Stimulated activated CD8-positive, alpha-beta memory T cell treated with anti-CD3 and anti-CD28 coated beads, Interleukin-7, amount 100 ng/mL, for 48 hours (primary cell): ENCODE measurements around the gene ERCC6L2.
A peak's percentile ranks its signal among the peaks of the same experiment; 100 is the strongest.

Source experiments
- DNase-seq, 2 donors: peaks; one replicate each; pipeline ENCODE4 v3.0.0-alpha.2; 2020; ENCODE audit warnings: low read depth in 1 of 2; ENCODE audit errors: extremely low read depth in 1 of 2

ERCC6L2 gene

GRCh38 chr9:95864852-95865580 lies 10.5 kb upstream of the ERCC6L2 start:
- no peak for DNase-seq

GRCh38 chr9:95870352-95870751 lies 5.1 kb upstream of the ERCC6L2 start:
- no peak for DNase-seq

DNA sequence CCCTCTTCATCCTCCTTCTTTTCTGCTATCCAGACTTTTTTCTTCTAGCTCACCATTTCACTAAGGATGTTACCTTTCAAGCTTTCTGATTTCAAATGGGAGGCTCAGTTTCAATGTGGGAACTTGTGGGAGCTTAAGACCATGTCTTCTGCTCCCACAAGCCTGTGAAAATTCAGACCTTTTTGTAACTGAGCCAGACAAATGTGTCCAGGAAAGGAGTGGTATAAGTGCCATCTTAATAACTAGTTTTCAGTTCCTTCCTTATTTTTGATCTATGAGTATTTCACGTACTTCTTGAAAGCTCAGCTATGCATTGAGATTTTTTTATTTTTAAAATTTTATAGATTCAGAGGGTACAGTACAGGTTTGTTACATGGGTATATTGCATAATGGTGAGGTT lies 4.6 kb upstream of the ERCC6L2 start:
- DNase-seq: no peak

- DNase-seq: no peak
These were observed 1.0 kb upstream of the ERCC6L2 start for GRCh38 chr9:95874303-95874988.

GRCh38 chr9:95874989-95875304 lies 544 bp upstream of the ERCC6L2 start:
- DNase-seq: peak; percentile 19 to 66

DNA sequence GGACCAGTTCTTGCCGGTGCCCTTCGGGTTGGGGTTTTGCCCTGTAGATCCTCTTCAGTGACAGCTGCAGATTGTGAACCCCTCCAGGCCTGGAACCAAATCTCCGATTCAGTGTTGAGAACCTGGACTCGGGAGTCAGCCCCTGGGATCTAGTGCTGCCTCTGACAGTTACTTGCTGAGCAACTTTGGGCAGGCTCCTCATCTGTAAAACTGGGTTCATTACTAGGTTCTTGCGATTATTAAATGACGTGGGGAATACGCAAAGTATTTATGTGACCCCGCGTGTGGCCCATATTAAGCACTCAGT lies 600 bp downstream of the ERCC6L2 start:
- DNase-seq: no peak

- no peak for DNase-seq
These were observed 1.1 kb downstream of the ERCC6L2 start for GRCh38 chr9:95876595-95876994.

DNA sequence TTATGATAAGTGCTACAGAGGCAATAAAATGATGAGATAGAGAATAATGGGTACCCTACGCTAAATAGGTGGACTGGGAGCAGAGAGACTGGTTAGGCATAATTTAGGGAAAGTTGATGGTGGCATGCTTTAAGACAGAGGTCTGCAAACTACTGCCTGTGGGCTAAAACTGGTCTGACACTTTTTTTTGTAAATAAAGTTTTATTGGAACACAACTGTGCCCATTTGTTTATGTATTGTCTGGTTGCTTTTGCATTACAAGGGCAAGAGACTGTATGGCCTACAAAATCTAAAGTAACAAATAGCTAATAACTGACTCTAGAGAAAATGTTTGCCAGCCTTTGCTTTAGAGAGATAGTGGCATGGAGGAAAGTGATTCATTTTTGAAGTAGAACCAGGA lies 2.5 kb downstream of the ERCC6L2 start:
- DNase-seq: no peak

DNA sequence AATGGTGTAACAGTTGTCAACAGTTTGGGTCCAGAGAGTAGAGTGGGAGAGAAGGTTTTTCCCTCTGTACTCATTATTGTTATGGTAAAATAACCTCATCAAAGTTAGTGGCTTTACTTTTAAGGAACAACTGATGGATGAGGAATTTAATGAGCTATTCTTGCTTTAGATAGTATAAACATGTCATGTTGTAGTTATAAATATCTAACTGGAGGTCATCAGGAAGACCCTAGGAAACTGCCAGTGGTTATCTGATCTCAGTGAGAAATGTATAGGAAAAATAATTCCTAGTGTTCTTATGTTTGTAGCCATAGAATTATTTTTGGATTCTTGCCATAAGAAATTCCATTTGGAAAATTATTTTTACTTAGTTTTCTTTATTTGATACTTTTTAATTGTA lies 4.1 kb downstream of the ERCC6L2 start:
- no peak for DNase-seq

DNA sequence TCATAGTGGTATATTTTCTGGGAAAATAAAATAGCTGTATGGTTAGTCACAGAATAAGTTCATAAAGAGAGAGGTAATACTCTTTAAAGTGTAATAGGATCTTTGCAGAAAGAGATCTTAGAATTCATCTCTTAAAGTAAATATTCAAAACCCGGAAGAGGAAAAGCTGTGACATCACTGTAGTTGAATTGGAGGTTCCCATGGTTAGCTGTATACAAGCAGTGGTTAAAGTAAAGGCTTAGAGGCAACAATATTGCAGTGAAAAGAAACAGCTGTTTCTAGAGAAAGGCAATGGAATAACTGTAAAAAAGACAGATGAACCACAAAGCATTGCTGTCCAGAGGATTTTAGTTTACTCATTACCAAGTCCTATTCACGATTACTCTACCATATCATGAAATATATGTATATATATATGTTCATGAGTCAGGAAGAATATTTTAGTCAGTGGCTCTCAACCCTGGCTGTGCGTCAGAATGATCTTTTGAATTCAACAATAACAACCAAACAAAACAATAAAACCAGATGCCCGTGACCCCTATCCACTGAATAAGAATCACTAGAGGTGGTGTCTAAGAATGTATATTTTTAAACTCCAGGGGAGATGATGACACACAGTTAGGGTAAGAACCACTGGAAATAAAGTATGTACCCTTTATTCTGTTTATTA lies 4.7 kb downstream of the ERCC6L2 start:
- DNase-seq: no peak

DNA sequence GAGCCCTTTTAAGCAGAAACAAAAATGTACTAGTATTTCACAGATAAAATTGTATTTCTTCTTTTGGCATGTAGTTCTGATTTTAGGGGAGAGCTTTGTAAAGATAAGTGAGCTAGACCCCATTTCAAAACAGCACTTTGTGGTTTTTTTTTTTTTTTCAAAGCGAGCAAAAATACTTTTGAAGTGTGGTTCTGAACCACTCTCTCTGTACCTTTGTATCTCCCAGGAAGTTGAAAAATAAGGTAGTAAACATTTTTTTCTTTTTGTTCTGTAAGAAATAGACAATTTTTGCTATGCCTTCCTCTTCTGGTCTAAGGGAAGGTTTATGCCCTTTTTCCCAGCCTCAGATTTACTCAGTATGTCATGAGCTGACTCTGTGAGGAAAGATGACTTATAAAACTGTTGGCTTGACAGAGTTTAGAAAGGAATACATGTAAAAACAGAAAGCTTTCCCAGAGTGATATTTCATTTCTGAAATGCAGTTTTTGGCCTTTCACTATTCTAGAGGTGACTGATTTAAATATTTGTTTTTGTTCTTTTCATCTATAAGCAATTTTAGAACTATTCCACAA lies 12.5 kb downstream of the ERCC6L2 start:
- DNase-seq: no peak

DNA sequence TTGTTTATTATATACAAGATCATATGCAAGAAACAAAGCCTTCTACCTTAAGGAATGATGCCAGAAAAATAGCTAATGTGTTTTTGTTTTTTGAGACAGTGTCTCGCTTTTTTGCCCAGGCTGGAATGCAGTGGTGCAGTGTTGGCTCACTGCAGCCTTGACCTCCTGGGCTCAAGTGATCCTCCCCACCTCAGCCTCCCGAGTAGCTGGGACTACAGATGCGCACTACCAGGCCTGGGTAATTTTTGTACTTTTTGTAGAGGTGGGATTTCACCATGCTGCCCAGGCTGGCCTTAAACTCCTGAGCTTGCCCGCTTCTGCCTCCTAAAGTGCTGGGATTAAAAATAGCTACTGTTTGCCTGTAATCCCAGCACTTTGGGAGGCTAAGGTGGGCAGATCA lies 15.1 kb downstream of the ERCC6L2 start:
- DNase-seq: no peak

DNA sequence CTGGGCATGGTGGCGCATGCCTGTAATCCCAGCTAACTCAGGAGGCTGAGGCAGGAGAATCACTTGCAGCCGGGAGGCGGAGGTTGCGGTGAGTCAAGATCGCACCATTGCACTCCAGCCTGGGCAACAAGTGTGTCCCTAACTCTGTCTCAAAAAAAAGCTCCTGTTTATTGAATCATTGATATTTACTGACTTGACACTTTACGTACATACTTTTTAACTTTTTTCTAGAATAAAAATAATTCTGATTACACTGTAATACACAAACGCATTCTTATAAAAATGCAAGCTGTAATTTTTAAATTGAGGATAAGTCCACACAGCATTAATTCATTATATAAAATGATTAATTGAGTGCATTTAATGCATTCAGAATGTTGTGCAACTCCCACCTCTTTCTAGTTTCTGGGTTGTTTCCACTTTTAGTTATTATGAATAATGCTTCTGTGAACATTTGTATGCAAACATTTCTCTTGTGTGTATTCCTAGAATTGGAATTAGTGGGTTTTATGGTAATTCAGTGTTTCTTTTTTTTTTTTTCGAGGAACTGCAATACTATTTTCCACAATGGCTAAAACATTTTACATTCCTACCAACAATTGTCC lies 15.7 kb downstream of the ERCC6L2 start:
- no peak for DNase-seq

DNA sequence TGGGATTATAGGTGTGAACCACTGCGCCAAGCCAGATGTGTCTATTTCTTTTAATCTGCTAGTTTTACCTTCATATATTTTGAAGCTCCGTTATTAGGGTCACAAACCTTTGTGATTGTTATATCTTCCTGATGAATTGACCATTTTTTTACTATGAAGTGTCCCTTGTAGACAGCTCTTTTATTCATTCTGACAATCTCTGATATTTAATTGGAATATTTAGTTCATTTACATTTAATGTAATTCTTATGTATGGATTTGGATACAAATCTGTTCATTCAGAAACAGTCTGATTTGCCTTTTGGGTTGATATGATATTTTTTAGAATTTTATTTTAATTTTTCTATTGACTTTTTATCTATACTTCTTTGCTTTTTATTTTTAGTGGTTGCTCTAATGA lies 17.2 kb downstream of the ERCC6L2 start:
- no peak for DNase-seq

DNA sequence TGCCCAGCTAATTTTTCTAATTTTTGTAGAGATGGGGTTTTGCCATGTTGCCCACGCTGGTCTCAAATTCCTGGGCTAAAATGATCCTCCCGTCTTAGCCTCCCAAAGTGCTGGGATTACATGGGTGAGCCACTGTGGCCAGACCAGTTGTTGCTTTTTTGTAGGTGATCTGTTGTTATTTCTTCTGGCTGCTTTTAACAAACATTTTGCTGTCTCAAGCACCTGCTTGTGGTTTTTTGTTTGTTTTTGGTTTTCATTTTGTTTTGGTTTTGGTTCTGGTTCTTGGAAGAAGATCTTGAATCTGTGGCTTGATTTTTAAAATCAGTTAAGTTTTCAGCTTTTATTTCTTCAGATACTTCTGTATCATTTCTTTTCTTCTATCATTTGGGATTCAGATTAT lies 21.1 kb downstream of the ERCC6L2 start:
- DNase-seq: no peak

- no peak for DNase-seq
These were observed 26.0 kb downstream of the ERCC6L2 start for GRCh38 chr9:95901506-95901905.

DNA sequence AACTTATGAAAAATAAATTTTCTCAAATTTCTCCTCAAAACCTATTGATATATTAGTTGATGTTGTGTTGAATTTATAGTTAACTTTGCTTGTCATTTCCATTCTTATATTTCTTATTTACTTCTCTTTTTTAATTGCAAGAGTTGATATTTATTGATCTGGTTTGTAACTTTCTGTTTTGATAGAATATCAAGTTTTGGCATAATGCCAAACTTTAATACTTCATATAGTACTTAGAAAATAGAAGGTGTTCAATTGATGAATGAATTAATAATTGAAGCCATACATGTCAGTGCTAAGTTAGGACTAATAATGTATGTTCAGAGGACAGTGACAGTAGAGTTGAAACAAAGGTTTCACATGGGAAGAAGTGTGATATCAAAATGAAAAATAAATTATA lies 27.9 kb downstream of the ERCC6L2 start:
- DNase-seq: no peak

- no peak for DNase-seq
These were observed 32.3 kb downstream of the ERCC6L2 start for GRCh38 chr9:95907794-95908193.

DNA sequence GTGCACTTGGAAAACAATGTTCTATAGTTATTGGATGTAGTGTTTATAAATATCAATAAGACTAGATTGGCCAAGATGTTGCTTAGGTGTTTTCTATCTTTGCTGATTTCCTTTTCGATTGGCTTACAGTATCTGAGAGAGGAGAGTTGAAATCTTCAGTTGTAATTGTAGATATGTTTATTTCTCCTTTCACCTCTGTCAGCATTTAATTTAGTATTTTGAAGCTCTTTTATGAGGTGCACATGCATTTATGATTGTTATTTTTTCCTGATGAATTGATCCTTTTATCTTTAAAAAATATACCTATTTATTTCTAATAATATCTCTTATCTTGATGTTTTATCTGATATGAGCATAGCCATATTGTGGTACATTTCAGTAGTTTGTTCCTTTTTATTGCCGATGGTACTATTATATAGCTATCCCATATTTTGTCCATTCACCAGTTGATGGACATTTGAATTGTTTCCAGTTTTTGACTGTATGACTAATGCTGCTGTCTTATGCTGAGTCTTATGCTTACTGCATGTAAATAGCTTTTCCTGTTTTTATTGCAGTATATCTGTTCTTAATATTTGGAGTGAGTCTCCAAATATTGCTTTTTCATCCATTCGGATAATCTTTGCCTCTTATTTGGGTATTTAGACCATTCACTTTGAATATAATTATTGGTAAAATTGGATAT lies 34.7 kb downstream of the ERCC6L2 start:
- DNase-seq: no peak

DNA sequence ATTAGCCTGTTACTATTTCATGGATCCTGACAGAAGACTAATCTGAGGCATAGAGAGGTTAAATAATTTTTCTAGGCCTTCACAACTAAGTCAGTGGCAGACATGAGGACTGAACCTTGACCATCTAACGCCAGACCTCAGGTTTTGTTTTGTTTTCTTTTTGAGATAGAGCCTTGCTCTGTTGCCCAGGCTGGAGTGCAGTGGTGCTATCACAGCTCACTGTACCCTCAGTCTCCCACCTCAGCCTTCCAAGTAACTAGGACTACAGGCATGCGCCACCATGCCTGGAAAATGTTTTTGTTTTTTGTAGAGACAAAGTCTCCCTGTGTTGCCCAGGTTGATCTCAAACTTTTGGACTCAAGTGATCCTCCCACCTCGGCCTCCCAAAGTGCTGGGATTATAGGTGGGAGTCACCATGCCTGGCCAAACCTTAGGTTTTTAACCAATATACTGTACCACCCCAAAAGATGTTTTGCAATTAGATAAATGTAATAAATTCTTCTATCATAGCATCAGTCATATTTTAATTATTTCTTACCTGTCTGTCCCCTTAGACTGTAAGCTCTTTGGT lies 35.4 kb downstream of the ERCC6L2 start:
- no peak for DNase-seq

- no peak for DNase-seq
These were observed 37.3 kb downstream of the ERCC6L2 start for GRCh38 chr9:95912773-95913172.
